Neuron (in vitro differentiated cells): ENCODE measurements around the gene RHOJ.

ENCODE experiments used
- H2AFZ ChIP-seq: one replicate; pipeline ENCODE4 v1.6.1; 2013; ENCODE audit warnings: low read depth, mild to moderate bottlenecking, inconsistent platforms, low read length, moderate library complexity
- H3K27me3 ChIP-seq: one replicate; pipeline ENCODE4 v1.6.1; 2013; ENCODE audit warnings: low read length; ENCODE audit not compliant: insufficient read depth
- H3K36me3 ChIP-seq: one replicate; pipeline ENCODE4 v1.6.1; 2013; ENCODE audit warnings: low read length; ENCODE audit not compliant: insufficient read depth
- H3K4me1 ChIP-seq: one replicate; pipeline ENCODE4 v1.6.1; 2013; ENCODE audit warnings: low read length; ENCODE audit not compliant: insufficient read depth
- H3K4me3 ChIP-seq: 2 replicates; pipeline ENCODE4 v1.5.1; 2013; ENCODE audit warnings: mild to moderate bottlenecking, low read length, moderate library complexity
- H3K9me3 ChIP-seq: one replicate; pipeline ENCODE4 v1.6.1; 2013; ENCODE audit warnings: low read length

Gene RHOJ

GRCh38 chr14:63248211-63248610 is 44.0 kb downstream of the RHOJ start:
- no peaks in the 10 kb centered on the region for H3K36me3 ChIP-seq
- no peak overlapping the region for H2AFZ ChIP-seq
- no peaks in the 10 kb centered on the region for H3K4me1 ChIP-seq
- no peaks in the 10 kb centered on the region for H3K27me3 ChIP-seq
- H3K4me3 ChIP-seq: no peak overlapping the region
- no peaks in the 10 kb centered on the region for H3K9me3 ChIP-seq

- H3K9me3 ChIP-seq: no peaks in the 10 kb centered on the region
- H3K27me3 ChIP-seq: no peaks in the 10 kb centered on the region
- no peaks in the 10 kb centered on the region for H3K4me1 ChIP-seq
- no peak overlapping the region for H3K4me3 ChIP-seq
- no peaks in the 10 kb centered on the region for H3K36me3 ChIP-seq
- H2AFZ ChIP-seq: no peak overlapping the region
These were observed 44.8 kb downstream of the RHOJ start for GRCh38 chr14:63249092-63249491.

- Histone ChIP-seq H3K4me3 (no peak overlapping the region), H3K4me1 (no peaks in the 10 kb centered on the region), H2AFZ (no peak overlapping the region), H3K9me3 (no peaks in the 10 kb centered on the region), H3K27me3 (no peaks in the 10 kb centered on the region), H3K36me3 (no peaks in the 10 kb centered on the region)
These were observed 53.1 kb downstream of the RHOJ start for GRCh38 chr14:63257299-63257698.

GRCh38 chr14:63262446-63262845 is 58.2 kb downstream of the RHOJ start:
- Histone ChIP-seq H3K9me3 (no peaks in the 10 kb centered on the region), H3K36me3 (no peaks in the 10 kb centered on the region), H2AFZ (no peak overlapping the region), H3K4me1 (no peaks in the 10 kb centered on the region), H3K27me3 (no peaks in the 10 kb centered on the region), H3K4me3 (no peak overlapping the region)

GRCh38 chr14:63266106-63266505 is 61.9 kb downstream of the RHOJ start:
- H3K4me3 ChIP-seq: no peak overlapping the region
- H3K9me3 ChIP-seq: no peaks in the 10 kb centered on the region
- no peaks in the 10 kb centered on the region for H3K27me3 ChIP-seq
- H3K4me1 ChIP-seq: no peaks in the 10 kb centered on the region
- no peak overlapping the region for H2AFZ ChIP-seq
- H3K36me3 ChIP-seq: no peaks in the 10 kb centered on the region

GRCh38 chr14:63267171-63267570 is 62.9 kb downstream of the RHOJ start:
- no peaks in the 10 kb centered on the region for H3K27me3 ChIP-seq
- no peaks in the 10 kb centered on the region for H3K4me1 ChIP-seq
- no peak overlapping the region for H3K4me3 ChIP-seq
- no peak overlapping the region for H2AFZ ChIP-seq
- no peaks in the 10 kb centered on the region for H3K36me3 ChIP-seq
- H3K9me3 ChIP-seq: no peaks in the 10 kb centered on the region

GRCh38 chr14:63268771-63269170 is 64.5 kb downstream of the RHOJ start:
- Histone ChIP-seq H2AFZ (no peak overlapping the region), H3K27me3 (no peaks in the 10 kb centered on the region), H3K4me3 (no peak overlapping the region), H3K4me1 (no peaks in the 10 kb centered on the region), H3K9me3 (no peaks in the 10 kb centered on the region), H3K36me3 (no peaks in the 10 kb centered on the region)

- no peaks in the 10 kb centered on the region for H3K9me3 ChIP-seq
- H3K27me3 ChIP-seq: no peaks in the 10 kb centered on the region
- H3K4me3 ChIP-seq: no peak overlapping the region
- no peak overlapping the region for H2AFZ ChIP-seq
- H3K4me1 ChIP-seq: no peaks in the 10 kb centered on the region
- H3K36me3 ChIP-seq: no peaks in the 10 kb centered on the region
These were observed 65.5 kb downstream of the RHOJ start for GRCh38 chr14:63269561-63270225.

- H2AFZ ChIP-seq: no peak overlapping the region
- H3K4me3 ChIP-seq: no peak overlapping the region
- H3K9me3 ChIP-seq: no peaks in the 10 kb centered on the region
- H3K4me1 ChIP-seq: no peaks in the 10 kb centered on the region
- H3K36me3 ChIP-seq: no peaks in the 10 kb centered on the region
- no peaks in the 10 kb centered on the region for H3K27me3 ChIP-seq
These were observed 68.9 kb downstream of the RHOJ start for GRCh38 chr14:63273129-63273528.

- Histone ChIP-seq H3K27me3 (no peaks in the 10 kb centered on the region), H3K4me3 (no peak overlapping the region), H3K36me3 (no peaks in the 10 kb centered on the region), H3K9me3 (no peaks in the 10 kb centered on the region), H3K4me1 (no peaks in the 10 kb centered on the region), H2AFZ (no peak overlapping the region)
These were observed 69.7 kb downstream of the RHOJ start for GRCh38 chr14:63273717-63274655.

GRCh38 chr14:63275611-63276010 is 71.4 kb downstream of the RHOJ start:
- Histone ChIP-seq H3K27me3 (no peaks in the 10 kb centered on the region), H3K9me3 (no peaks in the 10 kb centered on the region), H3K36me3 (no peaks in the 10 kb centered on the region), H2AFZ (no peak overlapping the region), H3K4me1 (no peaks in the 10 kb centered on the region), H3K4me3 (no peak overlapping the region)

GRCh38 chr14:63276016-63276415 is 71.8 kb downstream of the RHOJ start:
- no peaks in the 10 kb centered on the region for H3K27me3 ChIP-seq
- no peaks in the 10 kb centered on the region for H3K36me3 ChIP-seq
- H3K4me3 ChIP-seq: no peak overlapping the region
- no peak overlapping the region for H2AFZ ChIP-seq
- H3K9me3 ChIP-seq: no peaks in the 10 kb centered on the region
- no peaks in the 10 kb centered on the region for H3K4me1 ChIP-seq

GRCh38 chr14:63276492-63277342 is 72.5 kb downstream of the RHOJ start:
- Histone ChIP-seq H3K4me1 (no peaks in the 10 kb centered on the region), H3K9me3 (no peaks in the 10 kb centered on the region), H2AFZ (no peak overlapping the region), H3K4me3 (no peak overlapping the region), H3K36me3 (no peaks in the 10 kb centered on the region), H3K27me3 (no peaks in the 10 kb centered on the region)
